GM23338 (cell line): ENCODE data around the gene SEMA7A. TPM values are rescaled to one million over a fixed set of nuclear protein-coding genes. Genes with fewer than 3 reads are reported as not detected.

Experiments used
- ATAC-seq: fragments of 200-7000 bp; cut with Tn5 transposase; 3 replicates; pipeline ENCODE4 v1.9.1; 2020
- DNase-seq: peaks from one replicate; pipeline ENCODE4 v3.0.0-alpha.2; 2015; ENCODE audit warnings: low spot score
- H2AFZ ChIP-seq: fragments of 200-600 bp; sonication (generic); 2 replicates; pipeline ENCODE4 v1.8.0; 2016; ENCODE audit warnings: antibody characterized with exemption, mild to moderate bottlenecking, moderate library complexity
- H3F3A ChIP-seq: fragments of 200-600 bp; sonication (generic); replicated peaks from 2 replicates; pipeline ENCODE4 v1.8.0; 2017; ENCODE audit warnings: antibody characterized with exemption, mixed run types, low read depth
- H3K27ac ChIP-seq: fragments of 200-600 bp; sonication (generic); 2 replicates; pipeline ENCODE4 v1.6.1; 2016; ENCODE audit warnings: low read depth
- H3K27me3 ChIP-seq: fragments of 200-600 bp; sonication (generic); 2 replicates; pipeline ENCODE4 v1.8.0; 2016; ENCODE audit warnings: mild to moderate bottlenecking, mixed run types, moderate library complexity; ENCODE audit not compliant: insufficient read depth
- H3K36me3 ChIP-seq: fragments of 200-600 bp; sonication (generic); 2 replicates; pipeline ENCODE4 v1.8.0; 2016; ENCODE audit warnings: mild to moderate bottlenecking; ENCODE audit not compliant: insufficient read depth
- H3K4me1 ChIP-seq: fragments of 200-600 bp; sonication (generic); 2 replicates; pipeline ENCODE4 v1.8.0; 2016; ENCODE audit warnings: mild to moderate bottlenecking, moderate library complexity; ENCODE audit not compliant: insufficient read depth
- H3K4me2 ChIP-seq: fragments of 200-600 bp; sonication (generic); 2 replicates; pipeline ENCODE4 v1.7.1; 2017; ENCODE audit warnings: mixed run types
- H3K4me3 ChIP-seq: fragments of 200-600 bp; sonication (generic); 2 replicates; pipeline ENCODE4 v1.6.1; 2016; ENCODE audit warnings: mixed run types
- H3K79me2 ChIP-seq: fragments of 200-600 bp; sonication (generic); replicated peaks from 2 replicates; pipeline ENCODE4 v1.8.0; 2017; ENCODE audit warnings: mild to moderate bottlenecking; ENCODE audit not compliant: insufficient read depth
- H3K9me2 ChIP-seq: fragments of 200-600 bp; sonication (generic); 2 replicates; pipeline ENCODE4 v1.8.0; 2017; ENCODE audit not compliant: insufficient read depth
- H4K20me1 ChIP-seq: fragments of 200-600 bp; sonication (generic); replicated peaks from 2 replicates; pipeline ENCODE4 v1.8.0; 2017; ENCODE audit warnings: mild to moderate bottlenecking; ENCODE audit not compliant: insufficient read depth
- H3K27ac Mint-ChIP-seq: 2 replicates; pipeline ENCODE4 v1.8.0; 2020; ENCODE audit warnings: inconsistent platforms, mild to moderate bottlenecking, moderate library complexity, mixed read lengths
- H3K27me3 Mint-ChIP-seq: 3 replicates; pipeline ENCODE4 v1.8.0; 2022; ENCODE audit warnings: low read depth, mild to moderate bottlenecking, moderate library complexity, mixed read lengths, inconsistent platforms; ENCODE audit not compliant: insufficient read depth, poor library complexity
- H3K36me3 Mint-ChIP-seq: 3 replicates; pipeline ENCODE4 v1.8.0; 2021; ENCODE audit warnings: low read depth, mild to moderate bottlenecking, inconsistent platforms, moderate library complexity, mixed read lengths
- H3K4me1 Mint-ChIP-seq: 3 replicates; pipeline ENCODE4 v1.8.0; 2020; ENCODE audit warnings: mild to moderate bottlenecking, inconsistent platforms, mixed read lengths
- H3K4me3 Mint-ChIP-seq: 3 replicates; pipeline ENCODE4 v1.8.0; 2021; ENCODE audit warnings: moderate library complexity, mild to moderate bottlenecking, inconsistent platforms, mixed read lengths
- H3K9me3 Mint-ChIP-seq: 3 replicates; pipeline ENCODE4 v1.8.0; 2020; ENCODE audit warnings: moderate library complexity, mild to moderate bottlenecking, inconsistent platforms, mixed read lengths
- CREB1 ChIP-seq: fragments of 250-450 bp; sonication (Bioruptor Pico); IDR thresholded peaks from 2 replicates; pipeline ENCODE4 v1.5.0; 2020; ENCODE audit warnings: low read depth, mild to moderate bottlenecking, moderate library complexity
- EZH2 ChIP-seq: fragments of 200-600 bp; sonication (generic); IDR thresholded peaks from one replicate; pipeline ENCODE4 v1.8.0; 2017; ENCODE audit warnings: antibody characterized with exemption, mild to moderate bottlenecking, low read depth; ENCODE audit not compliant: unreplicated experiment
- EZH2phosphoT487 ChIP-seq: fragments of 200-600 bp; sonication (generic); IDR thresholded peaks from one replicate; pipeline ENCODE4 v1.8.1; 2018; ENCODE audit warnings: antibody characterized with exemption; ENCODE audit not compliant: unreplicated experiment
- STAT1 ChIP-seq: IDR thresholded peaks from one replicate; pipeline ENCODE4 v1.6.1; 2016; ENCODE audit warnings: antibody characterized with exemption; ENCODE audit not compliant: unreplicated experiment
- ZNF114 ChIP-seq: fragments of 250-450 bp; sonication (Bioruptor Pico); IDR thresholded peaks from 2 replicates; pipeline ENCODE4 v1.5.0; 2020; ENCODE audit warnings: mild to moderate bottlenecking, moderate library complexity
- ZNF331 ChIP-seq: fragments of 250-450 bp; sonication (Bioruptor Pico); IDR thresholded peaks from 2 replicates; pipeline ENCODE4 v1.5.0; 2020; ENCODE audit warnings: low read depth, mild to moderate bottlenecking, moderate library complexity
- ZNF462 ChIP-seq: fragments of 250-450 bp; sonication (Bioruptor Pico); IDR thresholded peaks from 2 replicates; pipeline ENCODE4 v1.5.0; 2020; ENCODE audit warnings: mild to moderate bottlenecking, moderate library complexity
- polyA plus RNA-seq: library from polyadenylated mRNA; unstranded; fragments of >200 nt; fragmentation: Nextera tagmentation; extraction: Ambion mirVana; gene quantifications from 2 replicates; pipeline ENCODE4 v1.2.1, GENCODE V29; 2016
- total RNA-seq: library from RNA; depleted of rRNA; stranded (reverse); fragments of >200 nt; shearing (Covaris generic); gene quantifications from 2 replicates; pipeline ENCODE4 v1.2.3, GENCODE V29; 2014

The SEMA7A gene
- total and polyA plus RNA-seq, 2 experiments from 2014 or later, result 2.0 to 14.1 TPM

DNA sequence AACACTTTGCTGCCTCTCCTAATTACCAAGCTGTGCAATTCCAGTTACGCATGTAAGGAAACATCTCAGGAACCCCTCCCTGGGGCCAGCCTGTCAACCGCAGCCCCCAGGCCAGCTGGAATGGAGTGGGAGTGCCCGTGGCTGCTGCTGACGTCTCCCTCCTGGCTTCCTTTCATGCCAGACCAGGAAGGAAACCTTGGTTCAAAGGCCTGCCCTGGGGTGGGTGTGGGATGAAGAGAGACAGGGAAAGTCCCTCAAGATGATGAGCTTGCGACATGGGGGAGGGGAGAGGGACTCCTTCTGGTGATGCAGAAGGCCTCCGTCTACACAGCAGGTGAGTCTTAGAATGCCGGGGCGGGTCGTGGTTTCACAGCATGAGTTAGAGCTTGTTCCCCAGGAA is 54.9 kb downstream of the SEMA7A start (continued):
- no peak for TF ChIP-seq ZNF462 (CRISPR knock-in tag)
- TF ChIP-seq EZH2, result no peak
- TF ChIP-seq STAT1, result no peak

GRCh38 chr15:74377831-74378766 is 55.7 kb downstream of the SEMA7A start:
- no peak overlapping the region for H3K4me3 ChIP-seq
- H3K9me2 ChIP-seq, result no peaks in the 10 kb centered on the region
- no peak overlapping the region for H3K27ac ChIP-seq
- H3K27ac Mint-ChIP-seq, result no peak overlapping the region
- peaks cover 15% of the 10 kb centered on the region for H3K4me1 Mint-ChIP-seq
- peaks cover 9% of the 10 kb centered on the region for H3K4me1 ChIP-seq
- no peak overlapping the region for H2AFZ ChIP-seq
- H3K9me3 Mint-ChIP-seq, result no peaks in the 10 kb centered on the region
- no peak for ATAC-seq
- no peaks in the 10 kb centered on the region for H3K36me3 ChIP-seq
- H3K4me3 Mint-ChIP-seq, result no peak overlapping the region
- peaks cover 16% of the 10 kb centered on the region for H3K27me3 Mint-ChIP-seq
- H3F3A ChIP-seq, result no peaks in the 10 kb centered on the region; the same call in 1 of the 2 replicates
- H3K4me2 ChIP-seq, result no peak overlapping the region
- H3K27me3 ChIP-seq, result no peaks in the 10 kb centered on the region
- H3K36me3 Mint-ChIP-seq, result no peaks in the 10 kb centered on the region
- H4K20me1 ChIP-seq, result no peaks in the 10 kb centered on the region
- no peak for DNase-seq
- no peaks in the 10 kb centered on the region for H3K79me2 ChIP-seq
- TF ChIP-seq ZNF462 (CRISPR knock-in tag) (no peak), ZNF114 (CRISPR knock-in tag) (no peak), EZH2phosphoT487 (no peak), CREB1 (CRISPR knock-in tag) (no peak), ZNF331 (no peak)
